ES-I3 (cell line): ENCODE measurements around the gene NOD2.

Experiments used
- H3K36me3 ChIP-seq: 2 replicates; pipeline ENCODE4 v1.6.1; 2013; ENCODE audit warnings: mild to moderate bottlenecking, low read length, control low read depth, moderate library complexity; ENCODE audit not compliant: insufficient read depth
- H3K4me1 ChIP-seq: 2 replicates; pipeline ENCODE4 v1.6.1; 2013; ENCODE audit warnings: mild to moderate bottlenecking, control low read depth, low read length; ENCODE audit not compliant: insufficient read depth
- H3K9ac ChIP-seq: 2 replicates; pipeline ENCODE4 v1.6.1; 2013; ENCODE audit warnings: low read depth, mild to moderate bottlenecking, low read length, moderate library complexity
- H3K9me3 ChIP-seq: 2 replicates; pipeline ENCODE4 v1.6.1; 2013; ENCODE audit warnings: mild to moderate bottlenecking, low read length, moderate library complexity; ENCODE audit not compliant: control insufficient read depth, insufficient read depth

Gene NOD2

GRCh38 chr16:50665128-50665878 lies 28.1 kb upstream of the NOD2 start:
- H3K9ac ChIP-seq, result peak overlapping the region; percentile 46; the same call in 1 of the 2 replicates
- H3K4me1 ChIP-seq, result no peaks in the 10 kb centered on the region
- no peaks in the 10 kb centered on the region for H3K36me3 ChIP-seq
- H3K9me3 ChIP-seq, result peaks cover 9% of the 10 kb centered on the region

- no peak overlapping the region for H3K9ac ChIP-seq
- no peaks in the 10 kb centered on the region for H3K4me1 ChIP-seq
- peaks cover 11% of the 10 kb centered on the region for H3K9me3 ChIP-seq
- no peaks in the 10 kb centered on the region for H3K36me3 ChIP-seq
These were observed 26.5 kb upstream of the NOD2 start for GRCh38 chr16:50666658-50667496.

GRCh38 chr16:50667497-50668367 lies 25.7 kb upstream of the NOD2 start:
- Histone ChIP-seq H3K9ac (no peak overlapping the region), H3K4me1 (no peaks in the 10 kb centered on the region), H3K9me3 (peaks cover 11% of the 10 kb centered on the region; the same call in 1 of the 2 replicates), H3K36me3 (no peaks in the 10 kb centered on the region)

- H3K9me3 ChIP-seq, result peaks cover 11% of the 10 kb centered on the region; the same call in 1 of the 2 replicates
- H3K9ac ChIP-seq, result no peak overlapping the region
- no peaks in the 10 kb centered on the region for H3K36me3 ChIP-seq
- H3K4me1 ChIP-seq, result no peaks in the 10 kb centered on the region
These were observed 24.9 kb upstream of the NOD2 start for GRCh38 chr16:50668368-50669008.

- Histone ChIP-seq H3K9ac (no peak overlapping the region), H3K36me3 (no peaks in the 10 kb centered on the region), H3K4me1 (no peaks in the 10 kb centered on the region), H3K9me3 (peaks cover 6% of the 10 kb centered on the region; the same call in 1 of the 2 replicates)
These were observed 23.7 kb upstream of the NOD2 start for GRCh38 chr16:50669741-50670140.

- H3K9ac ChIP-seq, result no peak overlapping the region
- H3K9me3 ChIP-seq, result peaks cover 6% of the 10 kb centered on the region; the same call in 1 of the 2 replicates
- H3K36me3 ChIP-seq, result no peaks in the 10 kb centered on the region
- no peaks in the 10 kb centered on the region for H3K4me1 ChIP-seq
These were observed 22.9 kb upstream of the NOD2 start for GRCh38 chr16:50670476-50670875.

- Histone ChIP-seq H3K36me3 (no peaks in the 10 kb centered on the region), H3K9ac (no peak overlapping the region), H3K4me1 (no peaks in the 10 kb centered on the region), H3K9me3 (peaks cover 6% of the 10 kb centered on the region; the same call in 1 of the 2 replicates)
These were observed 21.7 kb upstream of the NOD2 start for GRCh38 chr16:50671644-50672260.

- no peak overlapping the region for H3K9ac ChIP-seq
- peaks cover 6% of the 10 kb centered on the region; the same call in 1 of the 2 replicates for H3K9me3 ChIP-seq
- no peaks in the 10 kb centered on the region for H3K4me1 ChIP-seq
- no peaks in the 10 kb centered on the region for H3K36me3 ChIP-seq
These were observed 19.7 kb upstream of the NOD2 start for GRCh38 chr16:50673496-50674275.

- H3K9me3 ChIP-seq, result peaks cover 6% of the 10 kb centered on the region; the same call in 1 of the 2 replicates
- no peak overlapping the region for H3K9ac ChIP-seq
- H3K4me1 ChIP-seq, result no peaks in the 10 kb centered on the region
- no peaks in the 10 kb centered on the region for H3K36me3 ChIP-seq
These were observed 18.6 kb upstream of the NOD2 start for GRCh38 chr16:50674831-50675230.

- no peak overlapping the region for H3K9ac ChIP-seq
- H3K4me1 ChIP-seq, result no peaks in the 10 kb centered on the region
- peaks cover 6% of the 10 kb centered on the region; the same call in 1 of the 2 replicates for H3K9me3 ChIP-seq
- H3K36me3 ChIP-seq, result no peaks in the 10 kb centered on the region
These were observed 17.5 kb upstream of the NOD2 start for GRCh38 chr16:50675686-50676610.

- H3K4me1 ChIP-seq, result no peaks in the 10 kb centered on the region
- H3K9ac ChIP-seq, result no peak overlapping the region
- H3K9me3 ChIP-seq, result peaks cover 6% of the 10 kb centered on the region; the same call in 1 of the 2 replicates
- no peaks in the 10 kb centered on the region for H3K36me3 ChIP-seq
These were observed 16.7 kb upstream of the NOD2 start for GRCh38 chr16:50676684-50677225.

- Histone ChIP-seq H3K4me1 (no peaks in the 10 kb centered on the region), H3K9ac (no peak overlapping the region), H3K9me3 (no peaks in the 10 kb centered on the region; the same call in 1 of the 2 replicates), H3K36me3 (no peaks in the 10 kb centered on the region)
These were observed 16.1 kb upstream of the NOD2 start for GRCh38 chr16:50677351-50677750.
